Measurements from ENCODE around the gene CITED1.

CITED1 gene

GRCh38 chrX:72308566-72309296, 3.0 kb upstream of the CITED1 start:
- DNase-seq (ENCODE audit: low read depth in 2 of 2) = no peak

GRCh38 chrX:72308209-72308565, 2.5 kb upstream of the CITED1 start:
- no peak for DNase-seq (ENCODE audit: low read depth in 2 of 2)

- no peak for DNase-seq (ENCODE audit: low read depth in 2 of 2)
These were observed 1.9 kb upstream of the CITED1 start for GRCh38 chrX:72307646-72308051.

- DNase-seq (ENCODE audit: low read depth in 2 of 2) = no peak
These were observed 1.3 kb upstream of the CITED1 start for GRCh38 chrX:72306851-72307645.

- DNase-seq (ENCODE audit: low read depth in 2 of 2) = no peak
These were observed 529 bp upstream of the CITED1 start for GRCh38 chrX:72306085-72306801.

GRCh38 chrX:72304877-72305276, 837 bp downstream of the CITED1 start:
- no peak for DNase-seq (ENCODE audit: low read depth in 2 of 2)

- DNase-seq (ENCODE audit: low read depth in 2 of 2) = no peak
These were observed 3.9 kb downstream of the CITED1 start for GRCh38 chrX:72301781-72302180.

- DNase-seq (ENCODE audit: low read depth in 2 of 2) = no peak
These were observed 5.7 kb downstream of the CITED1 start for GRCh38 chrX:72299891-72300630.

- DNase-seq (ENCODE audit: low read depth in 2 of 2) = no peak
These were observed 7.6 kb downstream of the CITED1 start for GRCh38 chrX:72297953-72298730.

GRCh38 chrX:72296991-72297390, 8.7 kb downstream of the CITED1 start:
- no peak for DNase-seq (ENCODE audit: low read depth in 2 of 2)

GRCh38 chrX:72295745-72296144, 10.0 kb downstream of the CITED1 start:
- DNase-seq (ENCODE audit: low read depth in 2 of 2) = no peak

- no peak for DNase-seq (ENCODE audit: low read depth in 2 of 2)
These were observed 11.2 kb downstream of the CITED1 start for GRCh38 chrX:72294497-72294896.

GRCh38 chrX:72282302-72282701, 23.4 kb downstream of the CITED1 start:
- DNase-seq (ENCODE audit: low read depth in 2 of 2) = no peak

- DNase-seq (ENCODE audit: low read depth in 2 of 2) = no peak
These were observed 25.3 kb downstream of the CITED1 start for GRCh38 chrX:72280321-72280845.

GRCh38 chrX:72276478-72276953, 29.2 kb downstream of the CITED1 start:
- DNase-seq (ENCODE audit: low read depth in 2 of 2) = no peak

GRCh38 chrX:72274526-72274925, 31.2 kb downstream of the CITED1 start:
- no peak for DNase-seq (ENCODE audit: low read depth in 2 of 2)

- DNase-seq (ENCODE audit: low read depth in 2 of 2) = no peak
These were observed 32.0 kb downstream of the CITED1 start for GRCh38 chrX:72273718-72274117.

GRCh38 chrX:72272868-72273267, 32.8 kb downstream of the CITED1 start:
- DNase-seq (ENCODE audit: low read depth in 2 of 2) = no peak

GRCh38 chrX:72271812-72272211, 33.9 kb downstream of the CITED1 start:
- no peak for DNase-seq (ENCODE audit: low read depth in 2 of 2)

- no peak for DNase-seq (ENCODE audit: low read depth in 2 of 2)
These were observed 34.5 kb downstream of the CITED1 start for GRCh38 chrX:72271091-72271788.

Data from stimulated activated CD8-positive, alpha-beta memory T cell treated with anti-CD3 and anti-CD28 coated beads, Interleukin-15, amount 100 ng/mL, for 4 hours (primary cell).